ENCODE results near the gene PSMA4.
"Not testable (repeated sequence)": the region's sequence is repeated elsewhere in the genome, so short reads cannot be mapped to it uniquely, and the experiment has no call there.

PSMA4 gene

GRCh38 chr15:78550815-78551214 lies 10.6 kb downstream of the PSMA4 start:
- no peak overlapping the region for H3K9ac ChIP-seq (ENCODE audit: low read length in 2 of 2)
- H3K9me3 ChIP-seq (ENCODE audit: control insufficient read depth in 2 of 2, low read length in 2 of 2): no peaks in the 10 kb centered on the region
- H3K4me3 ChIP-seq (ENCODE audit: low read length in 2 of 2): no peak overlapping the region
- peaks cover 37 to 38% of the 10 kb centered on the region in 2 donors for H3K36me3 ChIP-seq (ENCODE audit: control insufficient read depth in 2 of 2, insufficient read depth in 2 of 2, low read length in 2 of 2)
- no peaks in the 10 kb centered on the region for H3K4me1 ChIP-seq (ENCODE audit: control insufficient read depth, insufficient read depth, low read length)
- H3K27me3 ChIP-seq (ENCODE audit: control insufficient read depth in 1 of 2, insufficient read depth in 2 of 2, low read length in 2 of 2): no peaks in the 10 kb centered on the region
- no peak overlapping the region for H3K27ac ChIP-seq (ENCODE audit: low read length)

GRCh38 chr15:78551902-78552301 lies 11.7 kb downstream of the PSMA4 start:
- Histone ChIP-seq H3K4me1 (ENCODE audit: control insufficient read depth, insufficient read depth, low read length) (no peaks in the 10 kb centered on the region), H3K4me3 (ENCODE audit: low read length in 2 of 2) (no peak overlapping the region), H3K9me3 (ENCODE audit: control insufficient read depth in 2 of 2, low read length in 2 of 2) (no peaks in the 10 kb centered on the region), H3K27ac (ENCODE audit: low read length) (no peak overlapping the region), H3K27me3 (ENCODE audit: control insufficient read depth in 1 of 2, insufficient read depth in 2 of 2, low read length in 2 of 2) (no peaks in the 10 kb centered on the region), H3K9ac (ENCODE audit: low read length in 2 of 2) (no peak overlapping the region), H3K36me3 (ENCODE audit: control insufficient read depth in 2 of 2, insufficient read depth in 2 of 2, low read length in 2 of 2) (peaks cover 33 to 34% of the 10 kb centered on the region in 2 donors)

- Histone ChIP-seq H3K36me3 (ENCODE audit: control insufficient read depth in 2 of 2, insufficient read depth in 2 of 2, low read length in 2 of 2) (peaks cover 26 to 28% of the 10 kb centered on the region in 2 donors), H3K9me3 (ENCODE audit: control insufficient read depth in 2 of 2, low read length in 2 of 2) (no peaks in the 10 kb centered on the region), H3K27ac (ENCODE audit: low read length) (no peak overlapping the region), H3K4me1 (ENCODE audit: control insufficient read depth, insufficient read depth, low read length) (no peaks in the 10 kb centered on the region), H3K27me3 (ENCODE audit: control insufficient read depth in 1 of 2, insufficient read depth in 2 of 2, low read length in 2 of 2) (no peaks in the 10 kb centered on the region), H3K9ac (ENCODE audit: low read length in 2 of 2) (no peak overlapping the region), H3K4me3 (ENCODE audit: low read length in 2 of 2) (no peak overlapping the region)
These were observed 12.4 kb downstream of the PSMA4 start for GRCh38 chr15:78552597-78552996.

GRCh38 chr15:78560201-78560600 lies 20.0 kb downstream of the PSMA4 start:
- H3K36me3 ChIP-seq (ENCODE audit: control insufficient read depth in 2 of 2, insufficient read depth in 2 of 2, low read length in 2 of 2); H3K27ac ChIP-seq (ENCODE audit: low read length); H3K9ac ChIP-seq (ENCODE audit: low read length in 2 of 2); H3K27me3 ChIP-seq (ENCODE audit: control insufficient read depth in 1 of 2, insufficient read depth in 2 of 2, low read length in 2 of 2); H3K4me3 ChIP-seq (ENCODE audit: low read length in 2 of 2); H3K4me1 ChIP-seq (ENCODE audit: control insufficient read depth, insufficient read depth, low read length); H3K9me3 ChIP-seq (ENCODE audit: control insufficient read depth in 2 of 2, low read length in 2 of 2): not testable (repeated sequence)

GRCh38 chr15:78561490-78561889 lies 21.2 kb downstream of the PSMA4 start:
- no peaks in the 10 kb centered on the region for H3K36me3 ChIP-seq (ENCODE audit: control insufficient read depth in 2 of 2, insufficient read depth in 2 of 2, low read length in 2 of 2)

GRCh38 chr15:78563092-78563491 lies 22.8 kb downstream of the PSMA4 start:
- Histone ChIP-seq H3K4me3 (ENCODE audit: low read length in 2 of 2) (no peak overlapping the region), H3K4me1 (ENCODE audit: control insufficient read depth, insufficient read depth, low read length) (peaks cover 9% of the 10 kb centered on the region), H3K36me3 (ENCODE audit: control insufficient read depth in 2 of 2, insufficient read depth in 2 of 2, low read length in 2 of 2) (no peaks in the 10 kb centered on the region), H3K9ac (ENCODE audit: low read length in 2 of 2) (no peak overlapping the region), H3K27me3 (ENCODE audit: control insufficient read depth in 1 of 2, insufficient read depth in 2 of 2, low read length in 2 of 2) (no peaks in the 10 kb centered on the region), H3K27ac (ENCODE audit: low read length) (no peak overlapping the region), H3K9me3 (ENCODE audit: control insufficient read depth in 2 of 2, low read length in 2 of 2) (no peaks in the 10 kb centered on the region)

More at GRCh38 chr15:78561490-78561889, 21.2 kb downstream of the PSMA4 start:
- Histone ChIP-seq H3K9me3 (ENCODE audit: control insufficient read depth in 2 of 2, low read length in 2 of 2) (no peaks in the 10 kb centered on the region), H3K4me3 (ENCODE audit: low read length in 2 of 2) (no peak overlapping the region), H3K27ac (ENCODE audit: low read length) (no peak overlapping the region), H3K27me3 (ENCODE audit: control insufficient read depth in 1 of 2, insufficient read depth in 2 of 2, low read length in 2 of 2) (no peaks in the 10 kb centered on the region), H3K4me1 (ENCODE audit: control insufficient read depth, insufficient read depth, low read length) (peaks cover 9% of the 10 kb centered on the region), H3K9ac (ENCODE audit: low read length in 2 of 2) (no peak overlapping the region)

- peaks cover 9% of the 10 kb centered on the region for H3K4me1 ChIP-seq (ENCODE audit: control insufficient read depth, insufficient read depth, low read length)
- H3K36me3 ChIP-seq (ENCODE audit: control insufficient read depth in 2 of 2, insufficient read depth in 2 of 2, low read length in 2 of 2): no peaks in the 10 kb centered on the region
- no peak overlapping the region for H3K27ac ChIP-seq (ENCODE audit: low read length)
- peak overlapping the region; percentile 63 to 77 for H3K4me3 ChIP-seq (ENCODE audit: low read length in 2 of 2)
- H3K9me3 ChIP-seq (ENCODE audit: control insufficient read depth in 2 of 2, low read length in 2 of 2): no peaks in the 10 kb centered on the region
- H3K27me3 ChIP-seq (ENCODE audit: control insufficient read depth in 1 of 2, insufficient read depth in 2 of 2, low read length in 2 of 2): no peaks in the 10 kb centered on the region
- peak overlapping the region in 1 of 2 donors; percentile 17 for H3K9ac ChIP-seq (ENCODE audit: low read length in 2 of 2)
These were observed 24.5 kb downstream of the PSMA4 start for GRCh38 chr15:78564743-78565096.

- Histone ChIP-seq H3K27me3 (ENCODE audit: control insufficient read depth in 1 of 2, insufficient read depth in 2 of 2, low read length in 2 of 2) (no peaks in the 10 kb centered on the region), H3K4me3 (ENCODE audit: low read length in 2 of 2) (peak within 1 kb of the TSS; percentile 63 to 77), H3K36me3 (ENCODE audit: control insufficient read depth in 2 of 2, insufficient read depth in 2 of 2, low read length in 2 of 2) (no peaks in the 10 kb centered on the region), H3K9ac (ENCODE audit: low read length in 2 of 2) (peak within 1 kb of the TSS; percentile 51 to 59), H3K27ac (ENCODE audit: low read length) (no peak within 1 kb of the TSS), H3K9me3 (ENCODE audit: control insufficient read depth in 2 of 2, low read length in 2 of 2) (no peaks in the 10 kb centered on the region), H3K4me1 (ENCODE audit: control insufficient read depth, insufficient read depth, low read length) (peaks cover 9% of the 10 kb centered on the region)
These were observed 25.1 kb downstream of the PSMA4 start, which contains the start of gene CHRNA5 for GRCh38 chr15:78565097-78565950. Gene CHRNA5, plus strand, starts transcription at chr15:78565520. Its CDS starts 200 bp downstream, at chr15:78565720.

- Histone ChIP-seq H3K9ac (ENCODE audit: low read length in 2 of 2) (peak overlapping the region; percentile 51 to 59), H3K36me3 (ENCODE audit: control insufficient read depth in 2 of 2, insufficient read depth in 2 of 2, low read length in 2 of 2) (no peaks in the 10 kb centered on the region), H3K4me1 (ENCODE audit: control insufficient read depth, insufficient read depth, low read length) (peaks cover 9% of the 10 kb centered on the region), H3K27ac (ENCODE audit: low read length) (no peak overlapping the region), H3K27me3 (ENCODE audit: control insufficient read depth in 1 of 2, insufficient read depth in 2 of 2, low read length in 2 of 2) (no peaks in the 10 kb centered on the region), H3K9me3 (ENCODE audit: control insufficient read depth in 2 of 2, low read length in 2 of 2) (no peaks in the 10 kb centered on the region), H3K4me3 (ENCODE audit: low read length in 2 of 2) (peak overlapping the region; percentile 63 to 77)
These were observed 25.9 kb downstream of the PSMA4 start for GRCh38 chr15:78565951-78566774.

- no peak overlapping the region for H3K27ac ChIP-seq (ENCODE audit: low read length)
- peaks cover 9% of the 10 kb centered on the region for H3K4me1 ChIP-seq (ENCODE audit: control insufficient read depth, insufficient read depth, low read length)
- H3K36me3 ChIP-seq (ENCODE audit: control insufficient read depth in 2 of 2, insufficient read depth in 2 of 2, low read length in 2 of 2): no peaks in the 10 kb centered on the region
- no peak overlapping the region for H3K9ac ChIP-seq (ENCODE audit: low read length in 2 of 2)
- no peaks in the 10 kb centered on the region for H3K27me3 ChIP-seq (ENCODE audit: control insufficient read depth in 1 of 2, insufficient read depth in 2 of 2, low read length in 2 of 2)
- no peaks in the 10 kb centered on the region for H3K9me3 ChIP-seq (ENCODE audit: control insufficient read depth in 2 of 2, low read length in 2 of 2)
- no peak overlapping the region for H3K4me3 ChIP-seq (ENCODE audit: low read length in 2 of 2)
These were observed 27.3 kb downstream of the PSMA4 start for GRCh38 chr15:78567531-78567930.
